Fibroblast of gingiva (primary cell): Measurements from ENCODE around the gene ASB8.
"Not testable (repeated sequence)": the region's sequence is repeated elsewhere in the genome, so short reads cannot be mapped to it uniquely, and the experiment has no call there.

Source experiments
- DNase-seq: peaks from one replicate; pipeline ENCODE4 v3.0.0-alpha.2; 2011; ENCODE audit warnings: low read depth

Gene ASB8

GRCh38 chr12:48142818-48143674, 14.3 kb downstream of the ASB8 start:
- no peak for DNase-seq

GRCh38 chr12:48135027-48135426, 22.3 kb downstream of the ASB8 start:
- no peak for DNase-seq

GRCh38 chr12:48132826-48133225, 24.5 kb downstream of the ASB8 start:
- no peak for DNase-seq

- DNase-seq: no peak
Measured at GRCh38 chr12:48131517-48131916, 25.8 kb downstream of the ASB8 start.

- DNase-seq: no peak
Measured at GRCh38 chr12:48129376-48129775, 27.9 kb downstream of the ASB8 start.

- DNase-seq: no peak
Measured at GRCh38 chr12:48128800-48129199, 28.5 kb downstream of the ASB8 start.

- DNase-seq: no peak
Measured at GRCh38 chr12:48126953-48127630, 30.2 kb downstream of the ASB8 start.

GRCh38 chr12:48125985-48126384, 31.3 kb downstream of the ASB8 start:
- no peak for DNase-seq

GRCh38 chr12:48125542-48125941, 31.8 kb downstream of the ASB8 start:
- DNase-seq: not testable (repeated sequence)

GRCh38 chr12:48123169-48123568, 34.1 kb downstream of the ASB8 start:
- DNase-seq: no peak

GRCh38 chr12:48122065-48122834, 35.1 kb downstream of the ASB8 start:
- DNase-seq: no peak

GRCh38 chr12:48121522-48121921, 35.8 kb downstream of the ASB8 start:
- DNase-seq: no peak

GRCh38 chr12:48119834-48120195, 37.5 kb downstream of the ASB8 start:
- no peak for DNase-seq

- peak; percentile 89 for DNase-seq
Measured at GRCh38 chr12:48119078-48119833, 38.1 kb downstream of the ASB8 start, which contains the start of gene PFKM. TSS of gene PFKM (plus strand) at chr12:48119364. CDS start at chr12:48122775, 3,411 bp downstream.

- no peak for DNase-seq
Measured at GRCh38 chr12:48118284-48118871, 38.9 kb downstream of the ASB8 start.

- no peak for DNase-seq
Measured at GRCh38 chr12:48115957-48116356, 41.4 kb downstream of the ASB8 start.

GRCh38 chr12:48111312-48111693, 46.0 kb downstream of the ASB8 start:
- DNase-seq: not testable (repeated sequence)

GRCh38 chr12:48110691-48111311, 46.5 kb downstream of the ASB8 start:
- no peak for DNase-seq

- no peak for DNase-seq
Measured at GRCh38 chr12:48109424-48109823, 47.9 kb downstream of the ASB8 start.

- DNase-seq: no peak
Measured at GRCh38 chr12:48106681-48107613, 50.4 kb downstream of the ASB8 start.
